Measurements from ENCODE around the gene TTYH3. TPM values are rescaled to one million over a fixed set of nuclear protein-coding genes. Genes with fewer than 3 reads are reported as not detected.
"Not testable (repeated sequence)": the region's sequence is repeated elsewhere in the genome, so short reads cannot be mapped to it uniquely, and the experiment has no call there.

Gene TTYH3
- total RNA-seq, 1 donor from 2014 or later, result 237 TPM

DNA sequence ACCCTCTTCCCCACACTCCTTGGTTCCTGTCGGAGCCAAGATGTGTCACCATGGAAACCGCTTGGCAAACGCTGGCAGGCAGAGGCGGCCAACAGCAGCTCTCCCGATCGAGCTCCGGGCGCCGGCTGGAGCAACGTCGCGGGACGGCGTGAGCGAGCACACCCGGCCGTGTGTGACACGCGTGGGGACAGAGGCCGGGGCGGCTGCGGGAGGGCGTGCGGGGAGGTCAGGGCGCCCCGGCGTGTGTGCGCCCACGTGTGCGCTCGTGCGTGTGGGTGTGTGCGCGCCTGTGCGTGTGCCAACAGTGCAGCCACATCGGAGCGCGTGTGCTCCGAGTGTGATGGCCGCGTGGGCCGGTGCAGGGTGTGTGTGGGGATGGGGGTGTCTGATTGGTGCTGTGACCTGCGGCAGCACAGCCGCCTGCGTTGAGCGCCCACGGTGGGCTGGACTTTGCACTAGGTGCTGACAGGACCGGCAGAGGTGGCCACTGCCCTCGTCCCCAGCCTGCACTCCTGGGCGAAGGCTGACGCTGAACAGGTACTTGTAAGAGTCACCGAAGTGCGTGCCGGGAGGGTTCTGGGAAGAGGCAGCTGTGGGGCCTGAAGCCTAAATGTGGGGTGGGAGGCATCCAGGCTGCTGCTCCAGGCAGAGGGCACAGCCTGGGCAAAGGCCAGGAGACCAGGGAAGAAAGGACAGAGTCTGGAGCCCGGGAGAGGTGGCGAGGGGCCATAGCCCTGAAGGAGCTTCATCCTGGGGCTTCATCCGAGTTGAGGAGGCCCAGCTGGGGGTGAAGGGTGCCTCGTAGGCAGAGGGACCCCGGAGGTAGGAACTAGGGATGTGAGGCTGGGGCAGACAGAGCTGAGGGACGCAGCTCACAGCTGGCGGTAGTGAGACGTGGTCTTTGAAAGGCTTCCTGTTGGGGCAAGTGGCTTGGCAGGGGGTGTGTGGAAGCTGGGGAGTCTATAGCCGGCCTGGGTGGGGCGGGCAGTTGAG lies 47.6 kb downstream of the TTYH3 start:
- H3K9me3 Mint-ChIP-seq; H3K36me3 Mint-ChIP-seq (ENCODE audit: low read depth); H3K4me1 Mint-ChIP-seq; H3K4me3 Mint-ChIP-seq; DNase-seq (ENCODE audit: low read depth, low spot score); H3K27ac Mint-ChIP-seq (ENCODE audit: unreplicated experiment); H3K27me3 Mint-ChIP-seq (ENCODE audit: low read depth): not testable (repeated sequence)

DNA sequence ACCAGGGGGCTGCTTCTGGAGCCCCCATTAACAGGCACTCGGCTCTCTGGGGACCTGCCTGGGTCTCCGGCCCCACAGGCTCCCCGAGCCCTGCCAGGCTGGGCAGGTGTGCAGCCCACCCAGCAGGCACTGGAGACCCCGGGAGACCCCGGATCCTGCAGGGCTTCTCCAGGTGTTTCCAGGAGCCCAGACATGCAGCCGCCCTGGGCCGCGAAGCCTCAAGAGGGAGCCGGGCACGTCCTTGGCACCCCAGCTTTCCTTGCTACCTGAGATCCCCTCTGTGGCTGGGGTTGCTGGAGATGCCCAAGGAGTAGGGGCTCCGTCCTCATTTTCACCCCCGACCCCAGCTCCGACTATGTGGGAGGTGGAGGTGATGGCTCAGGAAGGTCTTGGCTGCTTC lies 48.5 kb downstream of the TTYH3 start:
- H3K27ac Mint-ChIP-seq (ENCODE audit: unreplicated experiment), result no peak overlapping the region
- TF ChIP-seq, protein P1, sequence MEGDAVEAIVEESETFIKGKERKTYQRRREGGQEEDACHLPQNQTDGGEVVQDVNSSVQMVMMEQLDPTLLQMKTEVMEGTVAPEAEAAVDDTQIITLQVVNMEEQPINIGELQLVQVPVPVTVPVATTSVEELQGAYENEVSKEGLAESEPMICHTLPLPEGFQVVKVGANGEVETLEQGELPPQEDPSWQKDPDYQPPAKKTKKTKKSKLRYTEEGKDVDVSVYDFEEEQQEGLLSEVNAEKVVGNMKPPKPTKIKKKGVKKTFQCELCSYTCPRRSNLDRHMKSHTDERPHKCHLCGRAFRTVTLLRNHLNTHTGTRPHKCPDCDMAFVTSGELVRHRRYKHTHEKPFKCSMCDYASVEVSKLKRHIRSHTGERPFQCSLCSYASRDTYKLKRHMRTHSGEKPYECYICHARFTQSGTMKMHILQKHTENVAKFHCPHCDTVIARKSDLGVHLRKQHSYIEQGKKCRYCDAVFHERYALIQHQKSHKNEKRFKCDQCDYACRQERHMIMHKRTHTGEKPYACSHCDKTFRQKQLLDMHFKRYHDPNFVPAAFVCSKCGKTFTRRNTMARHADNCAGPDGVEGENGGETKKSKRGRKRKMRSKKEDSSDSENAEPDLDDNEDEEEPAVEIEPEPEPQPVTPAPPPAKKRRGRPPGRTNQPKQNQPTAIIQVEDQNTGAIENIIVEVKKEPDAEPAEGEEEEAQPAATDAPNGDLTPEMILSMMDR (conservative IDR thresholded peaks at IDR 0.05), result no peak
- no peak for DNase-seq (ENCODE audit: low read depth, low spot score)
- H3K4me3 Mint-ChIP-seq, result no peak overlapping the region
- peaks cover 7% of the 10 kb centered on the region for H3K27me3 Mint-ChIP-seq (ENCODE audit: low read depth)
- no peaks in the 10 kb centered on the region for H3K9me3 Mint-ChIP-seq
- H3K4me1 Mint-ChIP-seq, result no peaks in the 10 kb centered on the region
- no peaks in the 10 kb centered on the region for H3K36me3 Mint-ChIP-seq (ENCODE audit: low read depth)

DNA sequence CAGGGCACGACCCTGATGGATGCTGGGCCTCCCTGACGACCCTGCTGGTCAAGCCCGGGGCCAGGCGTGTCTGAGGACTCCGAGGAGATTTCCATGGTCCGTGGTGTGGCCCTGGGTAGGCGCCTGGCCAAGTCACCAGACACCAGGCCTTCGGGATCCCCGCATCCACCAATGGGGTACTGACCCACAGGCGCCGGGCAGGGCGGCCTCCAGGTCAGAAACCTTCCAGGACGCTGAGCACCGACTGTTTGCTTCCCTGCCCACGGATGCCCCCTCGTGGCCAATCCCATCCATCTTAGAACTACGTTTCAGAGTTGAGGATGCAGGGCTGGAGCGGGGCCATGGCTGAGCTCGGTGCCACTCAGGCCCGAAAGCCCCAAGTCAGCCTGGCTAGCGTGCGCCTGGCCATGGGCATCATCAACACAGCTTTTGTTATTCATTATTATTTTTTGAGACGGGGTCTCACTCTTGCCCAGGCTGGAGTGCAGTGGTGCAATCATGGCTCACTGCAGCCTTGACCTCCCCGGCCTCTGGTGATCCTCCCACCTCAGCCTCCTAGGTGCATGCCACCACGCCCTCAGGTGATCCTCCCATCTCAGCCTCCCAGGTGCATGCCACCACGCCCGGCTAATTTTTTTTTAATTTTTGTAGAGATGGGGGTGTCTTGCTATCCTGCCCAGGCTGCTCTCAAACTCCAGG lies 49.2 kb downstream of the TTYH3 start:
- H3K4me1 Mint-ChIP-seq, result no peaks in the 10 kb centered on the region

DNA sequence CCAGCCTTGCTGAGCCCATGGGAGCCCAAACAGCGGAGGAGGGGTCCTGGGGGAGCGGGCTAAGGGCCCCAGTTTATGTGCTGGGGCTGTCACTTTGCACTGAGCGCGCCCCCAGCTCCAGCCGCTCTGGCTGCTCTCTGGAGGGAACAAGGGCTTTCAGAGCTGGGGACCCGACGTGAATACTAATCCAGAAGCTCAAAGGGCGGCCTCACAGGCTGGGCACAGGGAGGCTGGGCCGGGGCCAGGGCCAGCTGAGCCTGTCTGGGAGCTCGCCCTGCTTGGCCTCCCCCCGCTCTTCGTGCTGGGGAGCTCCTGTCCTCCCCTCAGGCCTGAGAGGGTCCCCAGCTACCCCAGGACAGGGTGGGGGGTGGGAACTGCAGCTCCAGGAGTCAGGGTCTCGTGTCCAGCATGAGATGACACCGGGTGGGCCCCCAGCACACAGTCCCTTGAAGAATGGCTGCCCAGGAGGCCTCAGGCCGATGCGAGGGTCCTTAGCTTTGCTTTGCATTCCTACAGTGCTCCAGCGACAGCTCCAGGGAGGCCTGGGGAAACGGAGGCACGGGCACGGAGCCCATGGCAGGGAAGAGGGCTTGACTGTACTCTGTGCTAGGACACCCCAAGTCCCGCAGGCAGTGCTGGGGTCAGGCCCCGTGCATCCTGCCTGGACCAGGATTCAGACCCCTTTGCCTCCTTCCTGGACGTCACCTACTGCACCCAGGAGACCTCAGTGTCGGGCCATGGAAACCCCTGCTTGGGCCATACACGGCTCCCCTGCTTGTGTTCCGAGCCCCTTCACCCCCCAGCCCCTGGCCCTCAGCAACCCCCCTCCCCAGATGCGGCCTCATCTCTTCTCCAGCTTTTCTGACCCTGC lies 50.4 kb downstream of the TTYH3 start:
- DNase-seq (ENCODE audit: low read depth, low spot score), result no peak

More for the DNA sequence above, 49.2 kb downstream of the TTYH3 start:
- H3K4me3 Mint-ChIP-seq, result no peak overlapping the region
- peaks cover 10% of the 10 kb centered on the region for H3K27me3 Mint-ChIP-seq (ENCODE audit: low read depth)
- TF ChIP-seq, protein P1 (conservative IDR thresholded peaks at IDR 0.05), result peak; percentile 71
- no peaks in the 10 kb centered on the region for H3K9me3 Mint-ChIP-seq
- peak; percentile 78 for DNase-seq (ENCODE audit: low read depth, low spot score)
- H3K36me3 Mint-ChIP-seq (ENCODE audit: low read depth), result no peaks in the 10 kb centered on the region
- H3K27ac Mint-ChIP-seq (ENCODE audit: unreplicated experiment), result no peak overlapping the region

DNA sequence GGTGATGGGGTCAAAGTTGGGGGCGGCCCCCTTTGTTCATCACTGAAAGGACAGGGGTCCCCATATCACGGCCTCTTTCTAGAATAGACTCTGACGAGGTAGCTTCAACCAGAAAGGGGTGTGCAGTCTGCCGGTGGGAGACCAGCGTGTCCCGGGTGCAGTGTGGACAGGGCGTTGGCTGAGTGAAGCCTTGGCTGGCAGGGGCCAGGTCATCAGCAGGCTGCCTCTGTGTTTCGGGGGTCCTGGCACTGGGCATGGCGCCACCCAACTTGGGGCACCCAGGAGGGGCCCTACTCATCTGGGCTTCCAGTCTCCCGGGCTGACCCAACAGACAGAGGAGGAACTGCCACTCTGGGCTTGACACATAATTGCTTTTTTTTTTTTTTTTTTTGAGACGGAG lies 52.7 kb downstream of the TTYH3 start:
- no peak overlapping the region for H3K4me3 Mint-ChIP-seq
- no peak overlapping the region for H3K27ac Mint-ChIP-seq (ENCODE audit: unreplicated experiment)
- H3K9me3 Mint-ChIP-seq, result no peaks in the 10 kb centered on the region
- H3K4me1 Mint-ChIP-seq, result peaks cover 7% of the 10 kb centered on the region
- TF ChIP-seq, protein P1 (conservative IDR thresholded peaks at IDR 0.05), result no peak
- no peaks in the 10 kb centered on the region for H3K36me3 Mint-ChIP-seq (ENCODE audit: low read depth)
- no peak for DNase-seq (ENCODE audit: low read depth, low spot score)
- peaks cover 39% of the 10 kb centered on the region for H3K27me3 Mint-ChIP-seq (ENCODE audit: low read depth)

More for the DNA sequence above, 50.4 kb downstream of the TTYH3 start:
- H3K27ac Mint-ChIP-seq (ENCODE audit: unreplicated experiment), result no peak overlapping the region
- H3K27me3 Mint-ChIP-seq (ENCODE audit: low read depth), result peaks cover 21% of the 10 kb centered on the region
- TF ChIP-seq, protein P1 (conservative IDR thresholded peaks at IDR 0.05), result no peak
- no peaks in the 10 kb centered on the region for H3K4me1 Mint-ChIP-seq
- H3K4me3 Mint-ChIP-seq, result no peak overlapping the region
- no peaks in the 10 kb centered on the region for H3K9me3 Mint-ChIP-seq
- no peaks in the 10 kb centered on the region for H3K36me3 Mint-ChIP-seq (ENCODE audit: low read depth)

Measured in neural crest cell (in vitro differentiated cells).